ENCODE results near the gene GORASP2. TPM values are rescaled to one million over a fixed set of nuclear protein-coding genes. Genes with fewer than 3 reads are reported as not detected.

Gene GORASP2
- total and polyA plus RNA-seq, 12 donors, result 25.6 to 201 (median 85.0) TPM

GRCh38 chr2:170986566-170987258 lies 57.7 kb downstream of the GORASP2 start:
- intact Hi-C loops (cut with DNase I), result no loop called here
- TF ChIP-seq CTCF (IDR thresholded peaks at IDR 0.05) (no peak), POLR2A (IDR thresholded peaks at IDR 0.05) (no peak)

GRCh38 chr2:170991398-170992182 lies 62.5 kb downstream of the GORASP2 start:
- Histone ChIP-seq H3K27ac (no peak overlapping the region), H3K4me1 (replicated peaks in 1 of 2) (no peaks in the 10 kb centered on the region), H3K27me3 (no peaks in the 10 kb centered on the region), H3K4me3 (no peak overlapping the region), H3K9me3 (replicated peaks in 1 of 3) (no peaks in the 10 kb centered on the region), H3K36me3 (replicated peaks in 1 of 2) (peaks cover 0 to 36% of the 10 kb centered on the region in 2 donors)
- TF ChIP-seq POLR2A (IDR thresholded peaks at IDR 0.05) (no peak), CTCF (IDR thresholded peaks at IDR 0.05) (no peak)
- WGBS, 4 donors, result 94 to 96% (median 94%) methylated on average over 5 of the region's 5 CpGs
- intact Hi-C loops (cut with DNase I), result no loop called here
- no peak for DNase-seq

More at GRCh38 chr2:170986566-170987258, 57.7 kb downstream of the GORASP2 start:
- Histone ChIP-seq H3K4me1 (replicated peaks in 1 of 2) (no peaks in the 10 kb centered on the region), H3K27ac (no peak overlapping the region), H3K9me3 (replicated peaks in 1 of 3) (no peaks in the 10 kb centered on the region), H3K36me3 (replicated peaks in 1 of 2) (peaks cover 0 to 3% of the 10 kb centered on the region in 2 donors), H3K4me3 (no peak overlapping the region), H3K27me3 (no peaks in the 10 kb centered on the region)
- 95 to 99% (median 96%) methylated on average over 8 of the region's 8 CpGs for WGBS, 4 donors
- DNase-seq, result no peak

GRCh38 chr2:170996316-170996715 lies 67.3 kb downstream of the GORASP2 start:
- peaks cover 0 to 43% of the 10 kb centered on the region in 2 donors for H3K36me3 ChIP-seq (replicated peaks in 1 of 2)
- WGBS, 4 donors, result 94 to 97% (median 95%) methylated on average over 2 of the region's 2 CpGs

More at GRCh38 chr2:170996316-170996715, 67.3 kb downstream of the GORASP2 start:
- Histone ChIP-seq H3K27ac (no peak overlapping the region), H3K4me1 (replicated peaks in 1 of 2) (no peaks in the 10 kb centered on the region), H3K27me3 (no peaks in the 10 kb centered on the region), H3K4me3 (no peak overlapping the region), H3K9me3 (replicated peaks in 1 of 3) (no peaks in the 10 kb centered on the region)
- DNase-seq, result no peak
- no peak for TF ChIP-seq POLR2A (IDR thresholded peaks at IDR 0.05)
- no peak for TF ChIP-seq CTCF (IDR thresholded peaks at IDR 0.05)
- intact Hi-C loops (cut with DNase I), result no loop called here

All from adrenal gland (tissue), 12 donors.